GM12891 (cell line): ENCODE measurements around the gene TTC39B. TPM values are rescaled to one million over a fixed set of nuclear protein-coding genes. Genes with fewer than 3 reads are reported as not detected.

Source experiments
- DNase-seq: peaks from one replicate; pipeline ENCODE4 v3.0.0; 2011; ENCODE audit warnings: low spot score; ENCODE audit not compliant: insufficient read length
- FAIRE-seq: peaks from 2 replicates; lab custom pipeline; 2011; peaks lifted over from hg19 to GRCh38; lab: Jason Lieb, UNC
- PAX5 ChIP-seq: IDR thresholded peaks from 2 replicates; pipeline ENCODE4 v1.6.1; 2011; ENCODE audit warnings: low read length, moderate library complexity, mild to moderate bottlenecking; ENCODE audit not compliant: insufficient read depth, severe bottlenecking
- POLR2A ChIP-seq: IDR thresholded peaks from 2 replicates; pipeline ENCODE4 v1.6.1; 2011; ENCODE audit warnings: low read depth, low read length, control low read depth
- POLR2AphosphoS5 ChIP-seq: IDR thresholded peaks from 2 replicates; pipeline ENCODE4 v1.6.1; 2011; ENCODE audit warnings: low read depth, low read length, control low read depth
- POU2F2 ChIP-seq: IDR thresholded peaks from 2 replicates; pipeline ENCODE4 v1.6.1; 2011; ENCODE audit warnings: low read depth, mild to moderate bottlenecking, control low read depth, low read length, moderate library complexity
- SPI1 ChIP-seq: IDR thresholded peaks from 2 replicates; pipeline ENCODE4 v1.6.1; 2011; ENCODE audit warnings: low read depth, low read length, control low read depth
- TAF1 ChIP-seq: IDR thresholded peaks from 2 replicates; pipeline ENCODE4 v1.6.1; 2011; ENCODE audit warnings: low read depth, low read length, control low read depth
- polyA plus RNA-seq: library from polyadenylated mRNA; unstranded; fragments of >200 nt; gene quantifications from one replicate; pipeline ENCODE4 v1.2.1, GENCODE V29; 2012; ENCODE audit warnings: low read depth, missing spikeins, inconsistent platforms; ENCODE audit not compliant: missing spikeins

TTC39B gene
- 0.89 TPM for polyA plus RNA-seq

- FAIRE-seq, result peak; percentile 92
- TF ChIP-seq POU2F2 (no peak), SPI1 (peak; percentile 41; the same call in 1 of the 2 replicates), TAF1 (no peak)
- DNase-seq, result peak; percentile 65
These were observed at the start of gene TTC39B for GRCh38 chr9:15306757-15307522. Gene TTC39B, minus strand, starts transcription at chr9:15307216. Its CDS starts 91 bp downstream, at chr9:15307125.

GRCh38 chr9:15355669-15356068 lies 48.7 kb upstream of the TTC39B start:
- FAIRE-seq, result no peak

GRCh38 chr9:15354713-15355112 lies 47.7 kb upstream of the TTC39B start:
- TF ChIP-seq PAX5 (no peak), TAF1 (no peak), POLR2A (no peak), SPI1 (no peak), POU2F2 (no peak)
- FAIRE-seq (no peak), DNase-seq (no peak)

More at GRCh38 chr9:15355669-15356068, 48.7 kb upstream of the TTC39B start:
- TF ChIP-seq TAF1 (no peak), PAX5 (no peak), POLR2A (no peak), POLR2AphosphoS5 (no peak), POU2F2 (no peak), SPI1 (no peak)
- no peak for DNase-seq

- no peak for TF ChIP-seq POLR2AphosphoS5
- no peak for TF ChIP-seq POU2F2
- FAIRE-seq, result no peak
- DNase-seq, result no peak
These were observed 46.9 kb upstream of the TTC39B start for GRCh38 chr9:15353892-15354291.

- FAIRE-seq, result no peak
- TF ChIP-seq SPI1 (no peak), POU2F2 (no peak), TAF1 (no peak), POLR2A (no peak), POLR2AphosphoS5 (no peak), PAX5 (no peak)
- DNase-seq, result no peak
These were observed 45.3 kb upstream of the TTC39B start for GRCh38 chr9:15352306-15352705.

- no peak for TF ChIP-seq PAX5
- TF ChIP-seq TAF1, result no peak
- TF ChIP-seq POU2F2, result no peak
- no peak for TF ChIP-seq POLR2A
- no peak for TF ChIP-seq POLR2AphosphoS5
- TF ChIP-seq SPI1, result no peak
- no peak for FAIRE-seq
- DNase-seq, result no peak
These were observed 43.1 kb upstream of the TTC39B start for GRCh38 chr9:15349892-15350761.

- DNase-seq, result no peak
- TF ChIP-seq POLR2AphosphoS5 (no peak), PAX5 (no peak), TAF1 (no peak), SPI1 (no peak)
- no peak for FAIRE-seq
These were observed 39.8 kb upstream of the TTC39B start for GRCh38 chr9:15346837-15347236.

GRCh38 chr9:15344191-15344590 lies 37.2 kb upstream of the TTC39B start:
- no peak for TF ChIP-seq PAX5
- no peak for TF ChIP-seq TAF1
- no peak for TF ChIP-seq POU2F2
- TF ChIP-seq POLR2A, result no peak
- TF ChIP-seq POLR2AphosphoS5, result no peak
- no peak for TF ChIP-seq SPI1
- FAIRE-seq, result no peak
- DNase-seq, result no peak

GRCh38 chr9:15333376-15333881 lies 26.4 kb upstream of the TTC39B start:
- FAIRE-seq (no peak), DNase-seq (no peak)
- TF ChIP-seq POU2F2 (no peak), POLR2AphosphoS5 (no peak), PAX5 (no peak), SPI1 (no peak), POLR2A (no peak), TAF1 (no peak)
